Measurements from ENCODE around the gene RPL3.

DNA sequence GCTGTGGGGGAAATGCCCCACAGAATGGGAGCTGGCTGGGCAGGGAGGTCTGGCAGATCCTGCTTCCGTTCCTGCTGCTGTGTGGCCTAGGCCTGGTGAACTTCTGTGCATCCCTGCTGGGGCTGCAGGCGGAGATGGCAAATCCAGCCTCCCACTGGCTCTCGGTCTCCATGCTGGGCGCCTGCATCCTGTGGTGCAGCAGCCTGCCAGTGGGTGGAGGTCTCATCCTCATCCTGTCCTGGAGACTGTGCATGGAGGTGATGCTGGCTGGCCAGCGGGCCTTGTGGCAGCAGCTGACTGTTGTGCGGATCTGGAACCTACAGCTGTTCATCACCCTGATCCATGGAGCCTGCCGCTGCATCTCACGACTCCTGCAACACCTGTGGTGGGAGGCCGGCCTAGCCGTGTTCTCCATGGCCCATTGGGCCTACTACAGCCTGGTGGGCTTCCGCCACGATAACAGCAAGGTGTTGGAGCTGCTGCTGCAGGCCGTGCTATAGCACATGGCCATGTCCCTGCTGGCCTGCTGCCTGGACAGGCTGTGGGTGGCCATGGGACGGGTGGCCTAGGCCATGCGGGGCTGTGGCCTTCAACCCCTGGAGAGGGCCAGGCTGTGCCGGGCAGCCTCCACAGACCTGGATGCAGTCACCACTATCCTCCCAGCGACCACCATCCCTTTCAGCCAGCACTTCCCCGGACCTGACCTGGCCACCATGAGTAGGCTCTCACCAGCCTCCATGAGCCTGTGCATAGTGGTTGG lies 8.8 kb upstream of the RPL3 start:
- TF ChIP-seq, protein P1, sequence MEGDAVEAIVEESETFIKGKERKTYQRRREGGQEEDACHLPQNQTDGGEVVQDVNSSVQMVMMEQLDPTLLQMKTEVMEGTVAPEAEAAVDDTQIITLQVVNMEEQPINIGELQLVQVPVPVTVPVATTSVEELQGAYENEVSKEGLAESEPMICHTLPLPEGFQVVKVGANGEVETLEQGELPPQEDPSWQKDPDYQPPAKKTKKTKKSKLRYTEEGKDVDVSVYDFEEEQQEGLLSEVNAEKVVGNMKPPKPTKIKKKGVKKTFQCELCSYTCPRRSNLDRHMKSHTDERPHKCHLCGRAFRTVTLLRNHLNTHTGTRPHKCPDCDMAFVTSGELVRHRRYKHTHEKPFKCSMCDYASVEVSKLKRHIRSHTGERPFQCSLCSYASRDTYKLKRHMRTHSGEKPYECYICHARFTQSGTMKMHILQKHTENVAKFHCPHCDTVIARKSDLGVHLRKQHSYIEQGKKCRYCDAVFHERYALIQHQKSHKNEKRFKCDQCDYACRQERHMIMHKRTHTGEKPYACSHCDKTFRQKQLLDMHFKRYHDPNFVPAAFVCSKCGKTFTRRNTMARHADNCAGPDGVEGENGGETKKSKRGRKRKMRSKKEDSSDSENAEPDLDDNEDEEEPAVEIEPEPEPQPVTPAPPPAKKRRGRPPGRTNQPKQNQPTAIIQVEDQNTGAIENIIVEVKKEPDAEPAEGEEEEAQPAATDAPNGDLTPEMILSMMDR (conservative IDR thresholded peaks at IDR 0.05), result no peak
- no peak for TF ChIP-seq EZH2 (IDR thresholded peaks at IDR 0.05; ENCODE audit: low read depth)
